NOMO-1 (cell line): Measurements from ENCODE around the gene TECPR2.

Source experiments
- DNase-seq, 2 experiments: peaks; one replicate each; lab custom pipeline; 2025; ENCODE audit not compliant: unreplicated experiment in 2 of 2; lab: John Stamatoyannopoulos, UW

The TECPR2 gene

DNA sequence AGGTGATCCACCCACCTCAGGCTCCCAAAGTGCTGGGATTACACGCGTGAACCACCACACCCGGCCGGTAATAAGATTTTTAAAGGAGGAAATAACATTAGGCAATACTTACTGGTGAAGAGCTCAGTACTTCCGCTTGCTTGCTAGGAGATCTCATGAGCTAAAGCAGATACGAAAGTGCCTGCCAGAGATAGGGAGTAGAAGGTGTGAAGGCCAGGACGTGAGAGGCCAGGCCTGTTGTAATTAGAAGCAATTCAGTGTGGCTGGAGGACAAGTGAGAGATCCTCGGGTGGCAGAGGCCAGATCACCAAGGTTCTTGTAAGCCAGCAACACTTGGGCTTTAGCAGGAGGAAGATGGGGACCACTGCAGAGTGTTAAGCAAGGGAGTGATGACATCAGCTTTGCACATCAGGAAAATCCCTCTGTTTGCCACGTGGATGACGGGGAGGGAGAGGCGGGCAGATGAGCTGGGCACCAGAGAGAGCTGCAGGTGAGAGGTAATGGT is 7.6 kb downstream of the TECPR2 start:
- peak; percentile 94 to 96 for DNase-seq

DNA sequence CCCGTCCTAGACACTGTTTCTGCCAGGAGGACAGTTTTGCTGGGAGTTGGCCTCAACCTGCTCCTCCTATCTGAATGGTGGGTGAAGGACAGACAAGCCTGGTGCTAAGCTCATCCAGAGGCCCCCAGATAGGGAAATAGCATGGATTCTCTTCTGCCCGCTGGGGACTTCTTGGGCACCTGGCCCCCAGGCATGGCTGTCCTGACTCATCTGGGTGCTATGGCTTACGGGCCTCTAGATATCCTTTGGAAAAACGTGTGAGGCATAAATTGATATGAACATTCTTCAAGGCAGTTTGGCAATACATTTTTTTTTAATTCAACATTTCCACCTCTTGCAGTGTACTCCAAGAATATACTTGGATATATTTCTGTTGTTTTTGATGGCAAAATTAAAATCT is 8.6 kb downstream of the TECPR2 start:
- no peak for DNase-seq

DNA sequence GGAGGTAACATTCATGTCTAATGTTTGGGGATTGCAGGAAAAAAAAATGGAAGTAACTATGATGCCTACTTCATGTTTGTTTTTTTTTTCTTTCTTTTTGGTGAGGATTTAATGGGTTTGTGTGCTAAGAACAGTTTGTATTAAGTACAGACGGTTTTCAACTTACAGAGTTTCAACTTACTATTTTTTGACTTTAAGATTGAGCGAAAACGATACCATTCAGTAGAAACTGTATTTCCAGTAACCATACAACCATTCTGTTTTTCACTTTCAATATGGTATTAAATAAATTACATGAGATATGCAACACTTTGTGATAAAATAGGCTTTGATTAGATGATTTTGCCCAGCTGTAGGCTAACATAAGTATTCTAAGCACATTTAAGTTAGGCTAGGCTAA is 10.4 kb downstream of the TECPR2 start:
- DNase-seq, result no peak

DNA sequence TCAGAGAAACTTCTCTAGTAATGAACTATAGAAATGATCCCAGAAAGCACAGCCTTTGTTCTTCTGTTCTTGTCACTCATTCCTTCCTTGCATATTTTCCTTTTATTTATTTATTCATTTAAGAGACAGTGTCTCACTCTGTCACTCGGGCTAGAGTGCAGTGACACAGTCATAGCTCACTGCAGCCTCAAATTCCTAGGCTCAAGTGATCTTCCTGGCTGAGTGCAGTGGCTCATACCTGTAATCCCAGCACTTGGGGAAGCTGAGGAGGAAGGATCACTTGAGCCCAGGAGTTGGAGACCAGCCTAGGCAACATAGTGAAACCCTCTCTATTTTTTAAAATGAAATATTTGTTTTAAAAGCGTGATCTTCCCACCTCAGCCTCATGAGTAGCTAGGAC is 11.5 kb downstream of the TECPR2 start:
- DNase-seq, result no peak

DNA sequence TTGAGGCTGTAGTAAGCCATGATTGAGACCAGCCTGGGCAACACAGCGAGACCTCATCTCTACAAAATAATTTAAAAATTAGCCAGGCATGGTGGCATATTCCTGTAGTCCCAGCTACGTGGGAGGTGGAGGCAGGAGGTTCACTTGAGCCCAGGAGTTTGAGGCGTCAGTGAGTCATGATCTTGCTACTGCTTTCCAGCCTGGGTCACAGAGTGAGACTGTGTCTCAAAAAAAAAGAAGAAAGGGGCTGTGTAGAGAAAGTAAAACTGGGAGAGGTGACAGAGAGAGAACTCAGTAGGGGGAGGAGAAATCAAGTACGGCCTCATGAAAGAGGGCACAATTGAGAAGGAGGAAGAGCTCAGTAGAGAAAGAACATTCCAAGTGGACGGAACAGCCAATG is 12.4 kb downstream of the TECPR2 start:
- DNase-seq, result no peak

DNA sequence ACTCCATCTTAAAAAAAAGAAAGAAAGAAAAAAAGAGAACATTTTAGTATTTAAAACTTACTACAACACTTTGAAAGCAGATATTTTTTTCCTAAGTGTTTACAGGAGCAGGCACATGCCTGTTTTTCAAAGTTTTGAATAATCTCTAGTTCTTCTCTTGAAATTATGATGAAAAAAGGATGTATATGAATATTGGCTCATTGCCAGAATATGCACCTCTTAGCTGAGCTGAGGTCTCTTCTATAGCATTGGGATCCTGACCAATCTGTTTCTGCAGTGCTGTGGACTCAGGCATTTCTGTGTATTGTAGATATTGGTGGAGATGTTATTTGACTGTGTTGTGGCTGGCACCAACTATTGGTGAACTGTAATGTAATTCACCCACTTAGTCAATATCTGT is 15.0 kb downstream of the TECPR2 start:
- no peak for DNase-seq

DNA sequence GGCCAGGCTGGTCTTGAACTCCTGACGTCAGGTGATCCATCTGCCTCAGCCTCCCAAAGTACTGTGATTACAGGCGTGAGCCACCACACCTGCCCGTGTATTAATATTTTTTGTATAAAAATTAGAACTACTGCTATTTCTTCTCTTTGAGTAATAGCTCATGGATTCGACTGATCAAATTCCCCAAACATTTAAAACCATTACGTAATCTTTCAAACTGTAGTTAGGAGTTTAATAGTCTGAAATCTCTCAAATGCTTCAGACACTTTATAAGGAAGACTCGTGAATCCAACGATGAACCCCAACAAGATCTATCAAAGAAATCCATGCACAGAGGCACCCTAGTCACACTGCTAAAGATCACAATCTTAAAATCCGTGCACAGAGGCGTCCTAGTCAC is 16.1 kb downstream of the TECPR2 start:
- DNase-seq, result no peak

DNA sequence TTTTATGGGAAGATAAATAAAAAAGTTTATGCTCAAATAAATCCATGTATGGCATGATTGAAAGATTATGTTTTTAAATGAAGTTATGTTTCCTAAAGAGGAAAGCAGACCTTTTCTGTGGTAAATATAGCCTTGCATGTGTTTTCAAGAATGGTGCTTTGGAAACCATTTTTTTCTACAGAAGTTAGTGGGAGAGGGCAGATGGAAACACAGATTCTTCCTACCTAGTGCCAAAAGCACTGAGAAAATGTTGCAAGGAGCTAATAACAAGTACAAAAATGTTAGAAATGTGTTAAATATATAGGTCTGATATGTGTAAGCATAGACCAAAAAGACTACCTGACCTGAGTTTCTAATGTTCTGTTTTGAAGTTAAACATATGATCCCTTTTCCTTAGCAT is 24.3 kb downstream of the TECPR2 start:
- no peak for DNase-seq

DNA sequence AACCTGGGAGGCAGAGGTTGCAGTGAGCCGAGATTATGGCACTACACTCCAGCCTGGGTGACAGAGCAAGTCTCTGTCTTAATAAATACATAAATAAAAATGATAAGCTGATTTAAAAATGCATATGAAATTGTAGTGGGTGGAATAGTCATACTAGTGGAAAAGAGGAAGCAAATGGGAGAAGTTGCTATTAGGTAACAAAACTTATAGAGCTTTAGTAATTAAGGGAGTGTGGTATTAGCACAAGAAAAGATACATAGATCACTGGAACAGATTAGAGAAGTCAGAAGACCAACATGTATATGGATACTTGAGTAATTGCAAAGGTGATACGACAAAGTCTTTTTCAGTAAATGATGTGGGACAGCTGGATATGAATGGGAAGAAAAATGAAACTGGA is 26.5 kb downstream of the TECPR2 start:
- peak; percentile 72 to 95 for DNase-seq

DNA sequence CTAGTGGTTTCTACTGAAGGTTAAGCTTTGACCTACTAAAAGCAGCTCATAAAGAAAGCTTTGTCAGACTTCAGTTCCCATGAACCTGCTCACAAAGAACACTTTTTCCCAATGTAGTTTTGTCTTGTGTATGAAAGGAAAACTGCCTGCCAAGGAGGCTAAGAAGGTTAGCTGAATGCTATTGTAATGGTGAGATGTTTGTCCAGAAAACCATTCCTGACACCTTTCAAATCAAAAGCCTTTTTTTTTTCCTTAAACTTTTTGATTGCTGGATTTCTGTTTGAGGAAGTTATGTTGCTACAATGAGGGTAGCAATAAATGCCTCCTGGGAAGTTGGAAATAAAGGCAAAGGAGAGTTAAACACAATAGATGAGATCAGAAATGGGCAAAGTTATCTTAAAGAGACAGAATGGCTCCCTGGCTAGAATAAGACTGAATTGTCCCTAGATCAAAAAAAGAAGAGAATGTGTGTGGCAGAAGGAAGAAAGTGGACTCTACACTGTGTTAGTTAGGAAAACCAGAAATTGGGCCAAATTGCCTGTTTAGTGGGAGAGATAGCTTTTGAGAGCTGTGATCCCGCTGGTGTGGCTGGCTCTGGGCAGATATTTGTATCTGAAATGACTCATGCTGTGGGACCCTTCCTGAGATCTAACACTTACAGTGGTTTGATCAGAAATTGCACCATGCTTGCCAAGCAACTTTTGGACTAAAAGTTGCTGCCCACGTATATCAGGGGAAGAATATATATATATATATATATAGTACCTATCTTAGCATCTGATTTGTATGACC is 27.5 kb downstream of the TECPR2 start:
- DNase-seq, result no peak

DNA sequence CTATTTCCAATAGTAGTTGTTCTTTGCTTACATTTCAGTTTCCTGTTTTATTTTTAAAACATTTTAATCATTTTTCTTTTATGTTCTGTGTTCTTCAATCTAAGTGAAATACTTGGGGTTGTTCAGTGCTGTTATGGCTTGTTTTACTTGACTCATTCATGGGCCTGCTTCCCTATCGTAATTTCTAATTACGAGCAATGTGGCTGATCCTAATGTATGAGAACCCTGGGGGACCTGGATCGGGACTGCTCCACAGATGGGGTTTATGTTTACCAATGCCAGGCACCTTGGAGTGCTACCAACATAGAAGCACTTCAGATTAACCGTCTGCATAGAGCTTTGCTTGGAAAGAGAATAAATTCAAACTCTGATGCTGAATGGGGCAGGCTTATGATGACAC is 29.8 kb downstream of the TECPR2 start:
- no peak for DNase-seq

DNA sequence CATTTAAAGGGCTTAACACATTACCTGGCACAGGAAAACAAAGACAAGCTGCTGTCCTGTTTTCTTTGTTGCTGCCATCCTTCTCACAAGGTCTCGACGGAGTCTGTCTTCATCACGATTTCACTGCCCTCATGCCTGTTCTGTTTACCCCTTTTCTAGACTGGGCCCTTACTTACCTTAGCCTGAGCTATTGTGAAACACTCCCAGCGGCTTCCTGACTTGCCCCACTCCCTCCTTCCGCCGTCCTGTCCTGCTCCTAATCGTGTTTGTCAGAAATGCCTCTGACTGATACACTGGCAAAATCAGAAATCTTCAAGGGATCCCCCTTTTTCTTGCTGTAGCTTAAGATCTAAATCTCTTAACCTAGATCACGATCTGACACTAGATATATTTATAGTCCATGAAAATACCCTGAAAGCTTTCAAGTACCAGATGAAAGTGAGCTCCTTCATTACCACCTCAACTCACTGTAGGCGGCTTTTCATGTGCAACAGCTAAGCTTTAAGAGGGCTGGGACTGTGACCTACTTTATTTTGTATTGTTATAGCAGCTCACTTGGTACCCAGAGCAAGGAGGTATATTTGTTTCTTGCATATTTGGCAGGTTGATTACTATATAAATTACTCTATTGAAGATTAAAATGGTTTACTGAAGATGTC is 32.1 kb downstream of the TECPR2 start:
- peak; percentile 52 to 58 for DNase-seq

DNA sequence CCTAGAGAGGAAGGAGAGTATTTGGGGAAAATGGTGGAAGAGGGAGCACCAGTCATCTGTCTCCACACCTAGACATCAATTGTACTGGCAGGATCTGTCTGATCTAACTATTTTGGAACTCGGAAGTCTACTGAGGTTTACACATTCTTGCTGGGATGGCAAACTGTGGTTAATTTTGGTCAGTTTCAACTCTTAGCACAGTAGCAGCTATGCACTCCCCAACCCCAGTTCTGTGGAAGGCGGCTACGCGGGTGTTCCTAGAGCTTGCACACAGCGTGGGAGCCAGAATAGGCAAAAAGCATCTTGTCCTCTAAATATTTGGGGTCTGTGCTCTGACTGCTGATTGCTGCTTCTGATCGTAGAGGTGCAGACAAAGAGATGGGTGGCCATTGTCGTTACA is 33.8 kb downstream of the TECPR2 start:
- no peak for DNase-seq

DNA sequence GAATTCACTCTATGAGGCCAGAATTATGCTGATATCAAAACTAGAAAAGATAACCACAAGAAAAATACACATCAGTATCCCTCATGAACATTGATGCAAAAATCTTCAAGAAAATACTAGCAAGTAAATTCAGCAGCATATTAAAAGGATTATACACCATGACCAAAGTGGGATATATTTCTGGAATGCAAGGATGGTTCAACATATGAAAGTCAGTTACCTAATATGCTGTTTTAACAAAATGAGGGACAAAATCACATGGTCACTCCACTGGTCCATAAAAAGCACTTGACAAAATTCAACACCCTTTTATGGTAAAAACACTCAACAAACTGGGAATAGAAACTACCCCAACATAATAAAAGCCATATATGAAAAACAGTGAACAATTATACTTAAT is 40.3 kb downstream of the TECPR2 start:
- no peak for DNase-seq

DNA sequence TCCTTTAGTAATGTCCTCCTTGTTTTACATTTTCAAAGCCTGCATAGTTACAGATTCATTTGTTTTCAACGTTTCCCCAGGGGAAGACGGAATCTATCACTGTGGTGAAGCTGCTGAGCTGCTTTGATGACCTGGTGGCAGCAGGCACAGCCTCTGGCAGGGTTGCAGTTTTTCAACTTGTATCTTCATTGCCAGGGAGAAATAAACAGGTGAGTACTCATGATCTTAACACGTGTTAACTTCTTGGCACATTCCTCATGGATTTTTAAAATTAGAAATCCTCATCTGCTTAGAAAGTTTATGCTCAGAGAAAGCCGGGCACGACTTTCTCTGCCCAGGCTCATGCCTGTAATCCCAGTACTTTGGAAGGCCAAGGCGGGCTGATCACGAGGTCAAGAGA is 44.5 kb downstream of the TECPR2 start:
- no peak for DNase-seq

DNA sequence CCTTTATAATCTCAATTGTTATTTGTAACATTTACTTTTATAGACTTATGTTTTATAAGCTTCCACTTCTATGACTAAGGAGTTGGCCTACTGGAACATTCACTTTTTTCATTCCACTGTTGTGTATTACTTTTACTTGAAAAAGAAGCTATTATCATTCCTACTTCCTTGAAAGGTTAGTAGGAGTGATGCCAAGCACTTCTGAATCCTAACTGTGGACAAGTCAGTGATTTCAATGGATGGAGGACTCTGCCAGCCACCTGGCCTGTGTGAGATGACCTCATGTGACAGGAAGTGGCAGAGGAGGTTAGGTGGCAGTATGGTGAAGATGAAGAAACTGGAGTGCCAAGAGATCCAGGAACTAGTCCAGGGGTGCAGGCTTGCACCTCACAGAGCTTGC is 46.0 kb downstream of the TECPR2 start:
- DNase-seq, result no peak

DNA sequence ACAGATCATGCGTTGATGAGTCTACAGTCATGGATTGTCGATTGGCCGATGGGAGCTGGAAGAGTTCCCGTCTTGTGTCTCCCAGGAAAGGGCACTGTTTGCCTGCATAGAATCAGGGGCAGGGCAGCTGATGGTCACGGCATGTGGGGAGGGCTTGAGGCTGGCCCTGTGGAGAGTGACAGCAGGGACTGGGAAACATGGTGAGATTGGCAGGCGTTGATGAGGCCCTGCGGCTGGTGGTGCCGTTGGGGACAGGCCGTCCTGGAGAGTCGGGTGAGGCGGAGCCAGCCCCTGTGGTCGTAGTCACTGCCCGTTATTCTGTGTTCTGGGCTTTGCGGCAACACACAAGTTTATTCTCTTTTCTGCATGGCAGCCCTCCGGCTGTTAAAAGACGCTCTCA is 52.9 kb downstream of the TECPR2 start:
- DNase-seq, result no peak

DNA sequence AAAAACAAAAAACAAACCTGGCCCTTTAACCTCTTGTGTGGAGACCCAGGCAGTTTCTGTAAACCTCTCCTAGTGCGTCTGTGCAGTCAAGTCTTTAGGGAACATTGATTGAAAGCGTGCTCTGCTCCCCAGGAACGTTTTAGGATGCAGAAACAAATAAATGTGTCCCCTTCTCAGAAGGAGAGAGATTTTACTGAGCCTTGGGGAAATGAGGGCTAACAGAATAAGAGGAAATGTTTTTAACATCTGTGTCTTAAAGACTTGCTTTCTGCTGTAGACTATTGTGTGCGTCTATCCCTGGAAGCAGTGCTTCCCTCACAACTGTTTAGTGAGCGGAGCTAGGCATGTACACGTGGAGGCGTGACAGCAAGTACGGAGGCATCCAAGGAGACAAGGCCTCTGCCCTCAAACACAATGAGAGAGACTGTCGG is 54.3 kb downstream of the TECPR2 start:
- no peak for DNase-seq

DNA sequence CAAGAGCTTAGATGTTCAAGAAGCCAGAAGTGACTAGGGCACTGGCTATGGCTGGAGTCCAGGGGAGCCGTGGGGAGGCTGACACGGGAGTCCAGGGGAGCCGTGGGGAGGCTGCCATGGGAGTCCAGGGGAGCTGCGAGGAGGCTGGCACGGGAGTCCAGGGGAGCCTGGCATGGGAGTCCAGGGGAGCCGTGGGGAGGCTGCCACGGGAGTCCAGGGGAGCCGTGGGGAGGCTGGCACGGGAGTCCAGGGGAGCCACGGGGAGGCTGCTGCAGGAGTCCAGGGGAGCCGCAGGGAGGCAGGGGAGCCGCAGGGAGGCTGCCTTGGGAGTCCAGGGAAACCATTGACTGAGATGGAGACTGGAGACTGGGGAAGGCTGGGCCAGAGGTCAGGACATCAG is 54.9 kb downstream of the TECPR2 start:
- DNase-seq, result no peak

DNA sequence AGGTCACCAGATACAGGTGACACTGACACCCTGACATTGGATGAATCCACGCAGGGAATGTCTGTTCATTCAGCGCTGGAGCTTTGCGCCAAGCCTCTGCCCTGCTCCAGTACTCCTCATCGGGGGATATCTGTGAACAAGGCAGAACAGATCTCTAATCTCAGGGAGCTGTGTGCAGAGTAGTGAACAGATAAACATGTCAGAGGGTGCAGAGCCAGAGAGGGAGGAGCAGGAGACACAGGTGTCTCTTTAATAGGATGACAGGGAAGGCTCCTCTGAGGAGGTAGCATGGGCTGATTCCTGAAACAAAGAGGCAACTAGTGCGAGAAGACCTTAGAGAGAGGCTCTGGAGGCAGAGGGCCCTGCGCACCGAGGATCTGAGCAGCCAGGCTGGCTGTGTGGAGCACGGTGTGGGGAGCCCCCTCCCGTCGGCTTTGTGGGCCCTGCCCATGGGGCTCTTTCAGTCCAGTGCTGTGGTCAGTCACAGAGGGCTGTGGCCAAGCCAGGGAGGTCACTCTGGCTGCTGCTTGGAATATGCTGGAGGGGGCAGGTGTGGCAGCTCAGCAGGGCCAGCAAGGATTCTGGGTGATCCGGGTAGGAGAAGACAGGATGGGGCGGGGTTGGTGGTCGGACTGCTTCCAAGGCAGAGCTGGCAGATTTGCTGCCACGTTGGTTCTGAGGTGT is 55.6 kb downstream of the TECPR2 start:
- DNase-seq, result no peak

DNA sequence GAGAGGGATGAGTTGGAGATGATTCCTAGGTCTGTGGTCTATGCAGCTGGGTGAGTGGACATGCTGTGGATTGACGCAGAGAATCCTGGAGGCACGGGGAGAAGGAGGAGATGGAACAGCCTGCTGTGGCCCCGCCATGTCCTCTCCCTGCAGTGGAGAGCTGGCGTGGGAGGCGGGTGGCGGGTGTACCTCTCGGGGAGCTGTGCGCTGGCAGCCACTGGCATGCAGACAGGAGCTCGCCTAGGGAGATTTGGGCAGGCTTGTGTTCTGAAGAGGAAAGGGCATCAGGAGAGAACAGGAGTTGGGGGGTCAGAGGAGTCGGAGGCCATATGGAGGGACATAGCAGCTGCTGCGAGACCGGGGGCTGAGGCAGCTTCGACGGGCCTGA is 56.1 kb downstream of the TECPR2 start:
- DNase-seq, result no peak

DNA sequence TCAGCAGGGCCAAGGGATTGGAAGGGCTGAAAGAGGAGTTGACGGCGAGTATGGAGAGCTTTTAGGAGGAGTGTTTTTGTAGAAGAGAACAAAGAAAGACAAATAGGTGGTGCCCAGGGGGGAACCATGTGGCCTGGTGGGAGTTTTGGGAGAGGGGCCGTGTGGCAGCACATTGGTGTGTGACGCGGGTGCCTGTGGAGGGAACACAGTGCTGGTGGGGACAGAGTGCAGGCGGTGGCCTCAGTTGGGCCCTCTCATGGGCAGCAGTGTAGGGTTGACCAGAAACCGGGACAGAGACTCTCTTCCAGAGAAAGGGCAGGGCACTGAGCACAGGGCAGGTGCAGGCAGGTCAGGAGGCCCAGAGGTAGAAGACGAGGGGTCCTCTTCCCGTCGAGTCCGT is 56.5 kb downstream of the TECPR2 start:
- DNase-seq, result no peak
